Germinal center (tissue), 1 donor: ENCODE data around the gene C9.
"Not testable (repeated sequence)": the region's sequence is repeated elsewhere in the genome, so short reads cannot be mapped to it uniquely, and the experiment has no call there.

Source experiments
- DNase-seq: peaks from one replicate; pipeline ENCODE4 v3.0.0; 2012; ENCODE audit warnings: mixed read lengths, low spot score

Gene C9

DNA sequence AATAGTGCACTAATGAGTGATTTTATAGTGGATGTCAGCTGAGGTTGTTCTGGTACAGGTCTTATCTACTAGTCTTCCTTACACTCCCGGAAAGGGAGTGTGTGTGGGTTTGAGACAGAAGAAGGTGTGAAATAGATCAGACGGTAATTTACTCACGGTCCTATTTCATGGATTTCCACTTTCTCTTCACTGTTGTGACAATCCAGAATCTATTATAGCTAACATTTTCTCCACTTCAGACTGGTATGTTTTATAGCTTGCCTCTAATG lies 7.0 kb upstream of the C9 start:
- no peak for DNase-seq

DNA sequence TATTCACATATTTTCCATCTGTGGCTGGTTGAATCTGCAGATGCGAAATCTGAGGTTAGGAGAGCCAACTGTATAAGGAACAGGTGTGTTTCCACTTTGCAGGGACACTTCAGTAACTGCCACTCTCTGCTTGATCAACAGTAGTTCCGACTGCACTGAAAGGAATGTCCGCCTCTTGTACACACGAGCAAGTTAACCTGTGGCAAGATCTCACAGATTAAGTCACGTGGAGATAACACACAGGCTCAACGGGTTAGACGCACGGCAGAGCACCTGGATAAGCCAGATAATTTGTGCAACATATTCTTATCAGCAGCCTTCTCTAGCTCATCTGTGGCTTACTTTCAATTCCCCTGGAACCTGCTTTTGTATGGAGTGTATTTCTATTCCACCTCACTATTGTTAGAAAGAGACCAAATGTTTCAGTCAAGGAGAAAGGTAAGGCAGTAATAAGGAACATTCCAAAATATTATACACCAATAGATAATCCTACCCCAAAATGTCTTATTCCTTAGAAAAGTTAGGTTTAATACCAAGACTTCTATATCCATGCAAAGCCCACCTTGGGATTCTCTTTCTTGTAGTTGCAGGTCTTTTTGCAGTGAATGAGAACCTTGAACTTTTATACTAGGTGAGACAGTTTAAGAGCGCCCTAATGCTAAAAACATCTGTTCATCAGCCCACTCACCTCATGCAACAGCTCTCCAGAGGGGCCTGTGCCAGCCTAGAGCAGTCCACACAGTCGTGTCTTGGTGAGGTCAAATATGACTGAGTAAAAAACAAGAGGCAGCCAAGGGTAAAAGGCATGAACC lies 6.5 kb upstream of the C9 start:
- DNase-seq: no peak

DNA sequence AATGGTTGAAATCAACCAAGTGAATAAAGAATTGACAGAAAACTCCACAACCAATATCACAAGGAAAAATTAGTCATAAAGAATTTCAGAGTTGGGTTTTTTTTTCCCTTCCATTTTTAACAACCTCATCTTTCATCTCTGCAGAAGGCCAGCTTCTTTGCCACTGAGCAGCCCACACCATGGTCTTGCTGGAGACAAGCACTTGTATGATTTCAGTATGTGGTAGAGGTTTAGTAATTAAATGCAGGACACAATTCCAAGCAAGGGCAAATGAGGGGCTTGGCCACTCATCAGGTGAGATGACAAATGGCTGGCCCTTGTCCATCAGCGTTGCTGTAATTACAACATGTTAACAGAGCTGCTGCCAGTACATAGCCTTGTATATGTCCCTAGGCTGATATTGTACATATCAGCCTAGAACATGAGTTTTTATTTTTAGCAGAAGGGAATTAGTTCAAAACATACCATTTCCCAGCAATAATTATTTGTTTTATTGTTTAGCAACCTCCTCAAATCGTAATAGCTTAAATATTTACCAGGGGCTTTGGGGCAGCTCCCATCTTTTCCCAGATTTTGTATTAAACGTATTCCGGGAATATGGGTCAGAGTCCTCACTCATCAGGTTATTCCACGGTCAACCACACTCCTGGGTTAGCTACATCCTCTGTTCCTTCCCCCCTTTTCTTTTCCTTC lies 5.0 kb upstream of the C9 start:
- DNase-seq: no peak

DNA sequence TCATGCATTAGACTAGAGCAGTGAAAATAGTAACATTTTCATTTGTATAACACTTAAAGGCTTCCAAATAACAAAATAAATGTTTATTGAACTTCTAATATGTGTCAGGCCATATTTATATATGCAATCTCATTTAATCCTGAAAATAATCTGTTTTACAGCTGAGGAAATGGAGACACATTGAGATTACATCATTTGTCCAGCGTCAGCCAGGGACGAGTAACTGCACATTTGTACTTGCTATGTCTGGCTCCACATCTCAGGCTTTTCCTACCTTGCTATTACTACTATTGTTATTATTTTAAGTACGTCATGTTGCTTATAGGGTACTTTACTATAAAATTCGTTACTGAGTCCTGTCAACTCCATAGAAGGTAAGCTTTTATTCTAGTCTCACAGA lies 3.8 kb upstream of the C9 start:
- DNase-seq: no peak

DNA sequence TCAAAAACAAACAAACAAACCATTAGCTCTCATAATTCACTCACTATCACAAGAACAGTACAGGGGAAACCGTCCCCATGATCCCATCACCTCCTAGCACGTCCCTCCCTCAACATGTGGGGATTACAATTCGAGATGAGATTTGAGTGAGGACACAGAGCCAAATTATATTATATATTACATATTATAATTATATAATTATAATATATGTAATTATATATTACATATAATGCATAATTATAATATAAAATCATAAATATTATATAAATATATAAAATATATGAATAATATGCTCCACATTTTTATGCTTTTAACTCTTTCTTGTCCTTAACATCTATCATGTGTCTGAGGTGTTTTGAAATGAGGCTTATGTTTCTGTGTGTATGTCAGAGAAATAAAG lies 3.4 kb upstream of the C9 start:
- no peak for DNase-seq

DNA sequence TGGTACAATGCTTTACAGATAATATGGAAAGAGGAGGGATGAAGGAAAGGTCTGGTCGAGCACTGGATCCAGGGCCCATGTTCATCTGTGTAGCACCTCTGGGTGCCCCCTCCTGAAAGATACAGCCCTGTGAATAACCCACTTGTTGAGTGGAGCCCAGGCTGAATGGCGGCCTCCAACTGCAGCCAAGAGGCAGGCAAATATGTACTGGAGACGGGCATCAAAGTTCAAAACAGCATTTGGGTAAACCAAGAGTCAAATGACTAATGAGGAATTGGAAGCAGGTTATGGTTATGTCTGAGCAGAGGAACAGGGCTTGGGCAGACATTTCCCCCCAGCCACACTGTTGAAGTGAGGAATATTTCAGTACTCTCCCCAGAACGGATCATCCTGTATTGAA lies 1.1 kb downstream of the C9 start:
- no peak for DNase-seq

DNA sequence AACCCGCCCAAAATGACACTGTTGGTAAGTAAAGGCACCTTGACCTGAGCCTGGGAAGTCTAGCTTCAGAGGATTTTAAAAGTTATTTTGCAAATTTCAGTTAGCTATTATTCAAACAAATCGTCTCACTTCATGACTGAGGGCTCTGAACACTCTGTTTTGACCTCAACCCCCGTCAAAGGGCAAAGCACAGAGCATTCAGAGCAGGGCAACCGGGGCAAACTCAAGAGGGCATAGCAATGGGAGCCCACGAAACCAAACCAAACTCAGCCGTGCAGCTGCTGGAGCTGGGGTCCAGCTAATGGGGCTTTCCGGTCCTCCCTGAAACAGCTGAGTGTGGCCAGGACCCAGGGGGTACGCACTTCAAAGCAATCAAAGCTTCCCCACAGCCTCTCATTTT lies 1.6 kb downstream of the C9 start:
- DNase-seq: no peak

DNA sequence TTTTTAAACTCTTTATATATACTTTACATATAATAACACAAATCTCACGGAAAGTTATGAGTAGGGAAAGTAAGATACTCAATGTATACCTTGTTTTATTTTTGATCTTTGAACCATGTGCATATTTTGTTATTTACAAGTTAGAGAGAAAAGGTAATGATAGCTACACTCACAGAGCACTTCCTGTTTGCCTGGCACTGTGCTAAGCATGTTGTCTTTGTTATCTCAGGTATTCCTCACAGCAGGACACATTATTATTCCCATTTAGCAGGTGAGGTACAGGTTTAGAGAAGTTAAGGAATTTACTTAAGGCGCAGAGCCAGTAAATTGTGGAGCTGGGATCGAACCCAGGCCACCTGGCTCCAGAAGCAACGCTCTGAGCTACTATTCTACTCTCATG lies 3.0 kb downstream of the C9 start:
- DNase-seq: no peak

DNA sequence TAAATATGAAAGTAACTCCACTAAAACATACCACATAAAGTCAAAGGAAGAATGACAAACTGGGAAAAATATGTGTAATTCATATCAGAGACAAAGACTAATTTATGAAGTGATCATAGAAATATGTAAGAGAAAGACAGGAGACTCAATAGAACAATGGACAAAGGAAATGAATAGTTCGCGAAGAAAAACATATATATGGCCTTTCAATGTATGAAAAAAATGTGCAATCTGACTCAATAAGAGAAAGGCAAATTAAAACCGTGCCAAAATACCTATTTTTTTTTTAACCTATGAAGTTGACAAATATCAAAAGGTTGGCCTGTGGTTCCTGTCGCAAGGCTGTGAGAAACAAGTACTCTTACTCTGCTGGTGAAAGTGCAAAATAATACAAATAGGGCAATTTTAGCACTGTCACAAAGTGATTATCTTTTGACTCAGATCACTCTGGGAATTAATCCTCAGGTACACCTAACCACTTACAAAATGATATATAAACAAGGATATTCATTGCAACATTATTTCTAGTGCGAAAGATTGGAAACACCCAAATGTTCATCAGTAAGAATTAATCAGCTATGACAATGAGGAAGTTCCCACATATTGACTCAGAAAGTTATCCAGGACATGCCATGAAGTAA lies 3.7 kb downstream of the C9 start:
- DNase-seq: no peak

DNA sequence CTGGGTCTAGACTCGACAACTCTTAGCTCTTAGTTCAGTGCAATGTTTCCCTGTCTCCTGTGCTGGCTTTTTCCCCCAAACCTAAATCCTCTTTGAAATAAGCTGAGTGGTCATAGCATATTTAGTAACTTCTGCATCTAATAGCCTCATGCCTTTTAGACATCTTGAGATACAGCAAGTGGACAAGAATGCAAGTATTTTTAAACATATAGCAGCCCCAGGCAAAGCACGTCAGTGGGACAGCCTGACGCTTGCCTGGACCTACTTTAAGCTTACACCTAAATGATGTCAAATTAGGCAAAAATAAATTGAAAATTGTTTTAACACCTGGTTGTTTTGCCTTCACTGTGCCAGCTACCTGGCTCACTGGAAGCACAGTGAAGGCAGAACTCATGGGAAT lies 8.0 kb downstream of the C9 start:
- DNase-seq: no peak

DNA sequence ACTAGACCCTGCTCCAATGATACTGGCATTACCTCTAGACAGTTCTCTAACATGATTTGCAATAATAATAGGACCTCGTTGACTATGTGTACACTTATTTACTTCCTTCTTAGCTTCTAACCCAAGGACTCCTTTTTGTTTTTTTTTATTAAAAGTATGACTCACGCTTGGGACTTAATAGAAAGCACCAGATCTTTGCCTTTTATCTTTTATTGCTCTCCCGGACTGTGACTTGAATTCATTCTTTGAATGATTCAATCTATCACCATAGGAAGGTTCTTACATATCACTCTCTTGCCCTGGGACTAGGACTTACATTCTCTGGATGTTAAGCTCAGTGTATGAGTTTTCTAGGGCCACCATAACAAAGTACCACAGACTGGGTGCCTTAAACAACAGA lies 9.0 kb downstream of the C9 start:
- DNase-seq: no peak

DNA sequence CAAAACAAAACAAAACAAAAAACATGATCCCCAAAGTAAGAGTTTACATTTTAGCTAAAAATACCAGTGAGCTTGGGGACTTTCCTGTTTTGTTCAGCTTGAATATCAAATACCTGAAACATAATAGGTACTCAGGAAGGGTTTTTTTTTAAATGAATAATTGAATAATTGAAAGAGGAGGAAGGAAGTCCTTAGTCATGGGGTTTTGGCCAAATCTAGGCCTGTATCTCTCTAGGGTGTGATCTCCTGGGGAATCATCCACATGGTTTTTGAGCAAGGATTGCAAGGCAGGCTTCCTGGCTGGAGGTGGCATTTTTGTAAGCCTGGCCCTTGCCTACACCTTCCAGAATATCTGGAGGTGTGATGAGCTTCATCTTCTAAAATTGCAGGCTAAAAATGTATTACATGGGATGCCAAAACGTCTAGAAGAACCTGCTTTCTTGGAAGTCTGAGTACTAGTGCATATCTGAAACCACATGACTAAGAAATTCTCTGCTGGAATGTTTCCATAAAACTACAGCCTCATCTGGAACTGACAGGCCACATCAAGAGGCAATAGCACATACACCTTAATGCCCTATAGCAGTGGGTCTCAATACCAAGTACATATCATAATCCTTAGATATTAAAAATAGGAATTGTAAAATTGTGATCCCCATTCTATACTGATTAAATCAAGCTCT lies 10.4 kb downstream of the C9 start:
- no peak for DNase-seq

DNA sequence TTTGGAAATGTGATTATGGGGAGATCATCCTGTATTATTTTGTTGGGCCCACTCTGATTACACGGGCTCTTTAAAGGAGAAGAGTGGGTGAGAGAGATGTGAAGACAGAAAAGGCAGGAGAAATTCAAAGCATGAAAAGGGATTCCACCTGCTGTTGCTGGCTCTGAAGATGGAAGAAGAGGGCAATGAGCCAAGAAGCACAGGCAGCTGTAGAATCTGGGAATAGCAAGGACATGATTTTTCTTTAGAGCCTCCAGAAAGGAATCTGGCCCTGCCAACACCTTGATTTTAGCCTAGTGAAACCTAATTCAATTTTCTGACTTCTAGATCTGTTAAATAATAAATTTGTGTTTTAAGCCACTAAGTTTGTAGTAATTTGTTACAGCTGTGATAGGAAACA lies 11.3 kb downstream of the C9 start:
- no peak for DNase-seq

DNA sequence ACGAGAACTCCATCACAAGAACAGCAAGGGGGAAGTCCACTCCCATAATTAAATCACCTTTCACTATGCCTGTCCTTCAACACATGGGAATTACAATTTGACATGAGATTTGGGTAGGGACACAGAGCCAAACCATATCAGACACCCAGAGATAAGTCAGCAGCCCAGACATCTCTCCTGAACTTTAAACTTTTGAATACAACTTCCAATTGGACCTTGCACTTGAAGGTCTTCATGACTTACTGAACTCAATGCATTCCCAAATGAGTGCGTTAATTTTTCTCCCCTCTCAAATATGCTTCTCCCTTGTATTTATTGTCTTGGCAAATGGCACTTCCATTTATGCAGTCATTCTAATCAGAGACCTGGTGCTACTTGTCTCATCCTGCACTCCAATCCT lies 12.1 kb downstream of the C9 start:
- DNase-seq: no peak

DNA sequence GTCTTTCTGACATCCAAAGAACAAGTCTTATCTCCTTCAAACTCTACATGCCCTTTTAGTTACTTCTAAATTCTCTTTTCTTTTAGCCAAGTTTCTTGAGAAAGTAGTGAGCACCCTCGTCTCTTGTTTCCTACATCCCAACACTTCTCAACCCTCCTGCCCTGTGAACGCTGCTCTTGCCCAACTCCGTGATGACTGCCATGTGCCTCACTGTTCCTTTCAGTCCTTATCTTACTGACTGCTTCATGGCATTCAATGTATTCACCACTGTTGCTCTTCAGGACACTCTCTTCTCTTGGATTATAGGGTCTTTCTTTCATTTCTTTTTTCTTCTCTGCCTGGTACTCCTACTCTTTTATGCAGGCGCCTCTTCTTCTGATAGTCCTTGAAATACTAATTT lies 14.8 kb downstream of the C9 start:
- no peak for DNase-seq

DNA sequence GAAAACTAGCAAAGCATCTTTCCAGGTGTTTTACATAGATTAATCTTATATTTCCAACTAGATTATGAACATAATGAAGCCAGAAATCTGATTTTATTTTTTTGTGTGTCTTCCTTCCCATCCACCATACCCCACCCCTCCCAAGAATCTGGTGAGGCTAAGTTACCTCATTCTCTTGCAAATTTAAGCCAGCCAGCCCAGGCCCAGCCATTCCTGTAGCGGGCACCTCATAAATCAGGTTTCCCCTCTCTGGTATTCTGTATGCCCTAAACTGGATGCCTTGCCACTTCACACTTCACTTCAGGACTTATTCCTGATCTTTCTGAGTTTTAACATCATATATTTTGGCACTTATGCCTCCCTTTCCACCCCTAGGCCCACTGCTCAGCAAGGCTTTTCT lies 21.8 kb downstream of the C9 start:
- DNase-seq: no peak

DNA sequence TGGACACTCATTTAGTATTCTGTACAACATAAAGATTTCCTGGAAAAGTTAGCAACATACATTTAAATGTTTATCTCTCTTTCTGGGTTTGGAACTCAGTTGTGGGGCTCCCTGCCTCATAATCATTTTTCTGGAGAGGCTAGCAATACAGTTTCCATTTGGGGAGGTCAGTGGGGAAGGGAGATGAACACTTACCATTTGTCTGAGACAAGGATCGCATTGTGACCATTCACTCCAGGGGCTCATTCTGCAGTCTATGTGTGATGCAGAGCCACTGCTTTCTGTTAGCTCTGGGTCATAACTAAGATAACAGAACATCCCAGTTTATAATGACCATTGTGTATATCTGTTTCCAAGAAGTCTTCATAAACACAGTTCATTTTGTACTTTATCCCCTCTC lies 22.4 kb downstream of the C9 start:
- DNase-seq: no peak

DNA sequence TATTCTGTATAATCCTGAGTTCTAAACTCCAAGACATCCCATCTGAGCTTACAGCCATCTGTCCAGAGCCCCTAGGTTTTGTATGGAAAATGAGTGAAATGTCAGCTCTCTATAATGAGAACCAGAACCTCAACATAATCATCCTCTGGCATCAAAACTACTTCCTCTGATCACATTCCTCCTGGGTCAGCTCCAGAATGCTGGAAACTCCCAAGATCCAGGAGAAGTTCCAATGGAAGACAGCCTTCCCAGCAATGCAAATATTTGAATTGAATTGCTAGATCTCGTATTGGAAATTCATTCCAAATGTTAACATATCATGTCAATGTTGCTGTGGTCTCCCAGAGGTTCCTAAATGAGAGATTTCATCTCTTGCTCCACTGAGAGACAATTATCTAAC lies 23.8 kb downstream of the C9 start:
- no peak for DNase-seq

DNA sequence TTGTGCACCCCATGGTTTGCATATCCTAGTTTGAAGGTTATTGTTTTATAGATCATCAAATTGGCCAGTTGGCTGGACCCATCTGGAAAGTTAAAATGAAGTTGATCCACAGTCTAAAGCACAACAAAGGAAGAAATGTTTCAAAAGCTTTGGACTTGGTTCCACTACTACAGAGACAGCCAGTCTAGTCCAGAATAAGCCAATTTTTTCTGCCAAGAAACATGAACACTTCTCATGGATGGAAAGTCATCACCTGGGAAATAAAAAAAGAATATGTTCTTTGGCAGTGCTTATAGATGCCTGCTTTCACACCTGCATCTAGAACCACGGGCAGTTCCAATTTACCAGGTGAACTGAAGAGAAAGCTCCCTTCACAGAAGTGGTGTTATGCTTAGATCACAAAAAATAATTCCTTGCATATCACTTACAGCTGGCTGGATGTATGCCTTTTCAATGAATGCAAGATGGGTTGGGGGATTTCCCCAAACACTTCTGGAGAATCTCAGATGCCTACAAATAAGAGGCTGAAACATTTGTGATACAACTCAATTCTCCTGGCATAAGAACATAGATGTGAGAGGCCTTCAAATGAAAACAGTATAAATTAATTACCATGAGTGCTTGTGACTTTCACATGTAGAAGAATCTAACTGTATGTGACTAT lies 26.9 kb downstream of the C9 start:
- no peak for DNase-seq

DNA sequence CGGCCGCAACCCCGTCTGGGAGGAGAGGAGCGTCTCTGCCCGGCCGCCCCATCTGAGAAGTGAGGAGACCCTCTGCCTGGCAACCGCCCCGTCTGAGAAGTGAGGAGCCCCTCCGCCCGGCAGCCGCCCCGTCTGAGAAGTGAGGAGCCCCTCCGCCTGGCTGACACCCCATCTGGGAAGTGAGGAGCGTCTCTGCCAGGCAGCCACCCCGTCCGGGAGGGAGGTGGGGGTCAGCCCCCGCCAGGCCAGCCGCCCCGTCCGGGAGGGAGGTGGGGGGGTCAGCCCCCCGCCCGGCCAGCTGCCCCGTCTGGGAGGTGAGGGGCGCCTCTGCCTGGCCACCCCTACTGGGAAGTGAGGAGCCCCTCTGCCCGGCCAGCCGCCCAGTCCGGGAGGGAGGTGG lies 30.0 kb downstream of the C9 start:
- not testable (repeated sequence) for DNase-seq

DNA sequence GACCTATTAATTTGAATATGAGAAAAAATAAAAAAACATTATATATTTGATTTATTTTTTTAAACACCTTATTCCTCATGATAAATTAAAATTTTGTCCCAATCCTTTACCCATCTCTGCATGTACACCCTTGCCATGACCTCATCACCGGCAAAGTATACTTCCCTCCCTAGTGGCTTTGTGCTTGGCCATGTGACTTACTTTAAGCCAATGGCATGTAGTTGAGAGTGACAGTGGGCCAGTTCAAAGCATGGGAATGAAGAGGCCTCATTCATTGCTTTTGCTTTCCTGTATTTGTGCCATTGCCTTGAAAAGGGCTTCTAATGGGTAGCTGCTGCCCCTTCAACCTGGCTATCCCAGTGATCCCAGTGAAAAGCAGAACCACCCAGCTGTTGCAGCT lies 31.2 kb downstream of the C9 start:
- no peak for DNase-seq

DNA sequence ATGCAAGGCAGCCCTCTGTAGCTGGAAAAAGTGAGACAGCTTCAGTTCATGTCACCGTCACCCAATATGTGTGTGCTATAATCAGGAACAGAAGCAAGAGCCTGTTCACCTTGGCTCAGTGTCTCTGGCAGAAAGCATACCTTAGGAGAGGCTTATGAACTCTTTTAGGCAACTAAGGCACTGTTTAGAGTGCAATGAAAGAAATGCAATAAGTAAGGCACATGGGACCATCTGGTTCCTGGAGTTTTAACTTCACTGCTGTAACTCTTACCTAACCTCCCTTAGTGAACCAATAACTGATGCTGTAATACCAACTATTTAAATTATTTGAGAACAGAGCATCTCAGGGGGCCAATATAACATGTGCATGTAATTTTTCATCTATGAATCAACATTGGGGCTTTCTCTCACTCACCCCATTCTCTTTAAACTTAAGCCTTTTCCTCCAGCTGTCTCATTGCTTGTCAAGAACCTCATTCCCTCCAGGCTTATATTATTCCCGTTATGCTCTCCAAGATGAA lies 32.4 kb downstream of the C9 start:
- DNase-seq: no peak
